HCT116 (cell line): ENCODE data around the gene RGS17. TPM values are rescaled to one million over a fixed set of nuclear protein-coding genes. Genes with fewer than 3 reads are reported as not detected.

Experiments used
- ATAC-seq: fragments of 200-7000 bp; cut with Tn5 transposase; 2 replicates; pipeline ENCODE4 v1.9.1; 2020; ENCODE audit warnings: mild to moderate bottlenecking, moderate library complexity
- BruUV-seq: library from RNA; stranded (reverse); fragments of 400-500 nt; replicated peaks from 2 replicates; lab custom pipeline; 2021; lab: Mats Ljungman, UMichigan
- CTCF ChIA-PET: fragments of 300-600 bp; sonication (Branson Sonifier 250); formaldehyde crosslinking; loops from one replicate; lab custom pipeline; 2021; ENCODE audit warnings: antibody characterized with exemption; lab: Charles Lee
- POLR2A ChIA-PET: fragments of 300-600, 350-600 bp; sonication (Branson Sonifier 250); formaldehyde crosslinking; loops from one replicate; lab custom pipeline; 2021; ENCODE audit warnings: antibody characterized with exemption; lab: Charles Lee
- RAD21 ChIA-PET, 2 experiments: fragments of 300-600 bp; sonication (Branson Sonifier 250); formaldehyde crosslinking; loops; one replicate each; lab custom pipeline; 2023; ENCODE audit warnings: low total read pairs in 2 of 2; ENCODE audit not compliant: uncharacterized antibody in 2 of 2, unreplicated experiment in 2 of 2, low non-redundant PET in 1 of 2; lab: Charles Lee
- DNase-seq: peaks from one replicate; pipeline ENCODE4 v3.0.0-alpha.2; 2010; ENCODE audit warnings: low read depth, low spot score
- H2AFZ ChIP-seq: fragments of 200-600 bp; shearing (Covaris generic), sonication (generic); 2 replicates; pipeline ENCODE4 v1.6.1; 2017; ENCODE audit warnings: low read depth, mixed run types, mixed read lengths, antibody characterized with exemption, low read length; ENCODE audit not compliant: poor library complexity, severe bottlenecking
- H3K27ac ChIP-seq: 2 replicates; pipeline ENCODE4 v1.5.1; 2012; ENCODE audit warnings: low read depth, low read length
- H3K27me3 ChIP-seq: fragments of 200-600 bp; sonication (generic); 2 replicates; pipeline ENCODE4 v1.6.1; 2016; ENCODE audit warnings: mixed run types, low read length, mixed read lengths; ENCODE audit not compliant: insufficient read depth
- H3K36me3 ChIP-seq, 2 experiments: fragments of 200-500 bp in 1 of 2; fragments of 200-600 bp in 1 of 2; sonication (Bioruptor generic) in 1 of 2; sonication (generic) in 1 of 2; 2 replicates each; pipeline versions ENCODE4 v1.5.1 to v1.6.1; 2014 to 2016; ENCODE audit warnings: low read length in 2 of 2, inconsistent platforms in 1 of 2, mixed read lengths in 1 of 2, mixed run types in 1 of 2; ENCODE audit not compliant: insufficient read depth in 2 of 2, control insufficient read depth in 1 of 2
- H3K4me1 ChIP-seq, 2 experiments: fragments of 200-600 bp in 1 of 2; sonication (generic) in 1 of 2; 2 replicates each; pipeline versions ENCODE4 v1.5.1 to v1.6.1; 2012 to 2017; ENCODE audit warnings: low read length in 2 of 2, inconsistent platforms in 1 of 2, mild to moderate bottlenecking in 1 of 2, mixed read lengths in 1 of 2, mixed run types in 1 of 2, moderate library complexity in 1 of 2; ENCODE audit not compliant: insufficient read depth in 2 of 2, control insufficient read depth in 1 of 2
- H3K4me2 ChIP-seq: fragments of 200-600 bp; sonication (generic); 2 replicates; pipeline ENCODE4 v1.6.1; 2017; ENCODE audit warnings: mixed run types, low read length, mixed read lengths
- H3K4me3 ChIP-seq, 2 experiments: fragments of 200-600 bp in 1 of 2; sonication (generic) in 1 of 2; replicated peaks in 1 of 2; 2 replicates each; pipeline ENCODE4 v1.5.1; 2011 to 2016; ENCODE audit warnings: low read length in 2 of 2, control low read depth in 1 of 2, low read depth in 1 of 2, mild to moderate bottlenecking in 1 of 2, mixed read lengths in 1 of 2, mixed run types in 1 of 2
- H3K79me2 ChIP-seq: fragments of 200-600 bp; sonication (generic); 2 replicates; pipeline ENCODE4 v1.6.1; 2017; ENCODE audit warnings: mild to moderate bottlenecking, mixed run types, low read length, moderate library complexity, mixed read lengths; ENCODE audit not compliant: insufficient read depth
- H3K9ac ChIP-seq: fragments of 200-600 bp; sonication (generic); 2 replicates; pipeline ENCODE4 v1.6.1; 2016; ENCODE audit warnings: low read length, mixed read lengths
- H3K9me2 ChIP-seq: fragments of 200-600 bp; sonication (generic), shearing (Covaris generic); 2 replicates; pipeline ENCODE4 v1.6.1; 2017; ENCODE audit warnings: mixed run types, mild to moderate bottlenecking, moderate library complexity; ENCODE audit not compliant: insufficient read depth
- H3K9me3 ChIP-seq, 2 experiments: fragments of 200-500 bp in 1 of 2; fragments of 200-600 bp in 1 of 2; sonication (Bioruptor generic) in 1 of 2; sonication (generic) in 1 of 2; 2 replicates each; pipeline ENCODE4 v1.6.1; 2014 to 2017; ENCODE audit warnings: low read length in 2 of 2, mixed read lengths in 2 of 2, inconsistent platforms in 1 of 2, low read depth in 1 of 2, mild to moderate bottlenecking in 1 of 2, mixed run types in 1 of 2, moderate library complexity in 1 of 2; ENCODE audit not compliant: control insufficient read depth in 1 of 2, insufficient read depth in 1 of 2
- H4K20me1 ChIP-seq: fragments of 200-600 bp; sonication (generic), shearing (Covaris generic); 2 replicates; pipeline ENCODE4 v1.6.1; 2017; ENCODE audit warnings: mixed run types, mild to moderate bottlenecking, moderate library complexity; ENCODE audit not compliant: insufficient read depth
- ATF3 ChIP-seq: IDR thresholded peaks from 2 replicates; pipeline ENCODE4 v1.6.1; 2012
- CBX3 ChIP-seq: IDR thresholded peaks from 2 replicates; pipeline ENCODE4 v1.6.1; 2012; ENCODE audit warnings: low read depth
- CEBPB ChIP-seq: IDR thresholded peaks from 2 replicates; pipeline ENCODE4 v1.6.1; 2012; ENCODE audit warnings: low read depth
- EGR1 ChIP-seq: IDR thresholded peaks from 2 replicates; pipeline ENCODE4 v1.6.1; 2012; ENCODE audit warnings: low read depth
- EZH2 ChIP-seq: fragments of 200-600 bp; sonication (generic); IDR thresholded peaks from 2 replicates; pipeline ENCODE4 v1.6.1; 2017; ENCODE audit warnings: antibody characterized with exemption, mixed run types
- EZH2phosphoT487 ChIP-seq: fragments of 200-600 bp; IDR thresholded peaks from 2 replicates; pipeline ENCODE4 v1.6.1; 2018; ENCODE audit warnings: antibody characterized with exemption, borderline replicate concordance
- JUND ChIP-seq: IDR thresholded peaks from 2 replicates; pipeline ENCODE4 v1.6.1; 2012
- MAX ChIP-seq: IDR thresholded peaks from 2 replicates; pipeline ENCODE4 v1.6.1; 2012
- POLR2A ChIP-seq: IDR thresholded peaks from 2 replicates; pipeline ENCODE4 v1.7.0; 2011; ENCODE audit warnings: borderline replicate concordance; ENCODE audit not compliant: insufficient read depth, insufficient read length; ENCODE audit errors: extremely low read depth
- POLR2AphosphoS5 ChIP-seq: IDR thresholded peaks from 2 replicates; pipeline ENCODE4 v1.6.1; 2011; ENCODE audit warnings: mild to moderate bottlenecking, low read depth, low read length, moderate library complexity
- SIN3A ChIP-seq: IDR thresholded peaks from 2 replicates; pipeline ENCODE4 v1.6.1; 2012; ENCODE audit warnings: low read depth
- SRF ChIP-seq: IDR thresholded peaks from 2 replicates; pipeline ENCODE4 v1.6.1; 2012; ENCODE audit warnings: low read depth
- TCF7L2 ChIP-seq: IDR thresholded peaks from 2 replicates; pipeline ENCODE4 v1.7.0; 2011; ENCODE audit warnings: borderline replicate concordance, inconsistent platforms; ENCODE audit not compliant: insufficient read depth, insufficient read length; ENCODE audit errors: extremely low read depth
- YY1 ChIP-seq: IDR thresholded peaks from 2 replicates; pipeline ENCODE4 v1.6.1; 2011; ENCODE audit warnings: low read length, low read depth, moderate library complexity, mild to moderate bottlenecking; ENCODE audit not compliant: insufficient replicate concordance; ENCODE audit errors: extremely low read depth
- ZBTB33 ChIP-seq: IDR thresholded peaks from 2 replicates; pipeline ENCODE4 v1.6.1; 2011; ENCODE audit warnings: mild to moderate bottlenecking, low read length, moderate library complexity; ENCODE audit not compliant: insufficient replicate concordance; ENCODE audit errors: extremely low read depth
- ZFX ChIP-seq: fragments of 450-650 bp; IDR thresholded peaks from 2 replicates; pipeline ENCODE4 v1.6.1; 2017
- ZNF274 ChIP-seq: fragments of 200-500 bp; sonication (Bioruptor generic); IDR thresholded peaks from 2 replicates; pipeline ENCODE4 v1.6.1; 2014; ENCODE audit warnings: mild to moderate bottlenecking, low read depth, low read length, inconsistent platforms
- intact Hi-C: fragments of 100-400 bp; cut with micrococcal nuclease; formaldehyde crosslinking; loops from 2 replicates; pipeline ENCODE4 v1.10.0; 2022
- total RNA-seq: library from RNA; stranded (reverse); gene quantifications from one replicate; pipeline ENCODE4 v1.2.1, GENCODE V29; 2021; ENCODE audit not compliant: unreplicated experiment

Gene RGS17
- total RNA-seq, 1 experiment from 2014 or later, result 3.9 TPM

GRCh38 chr6:152981989-152982903 is 148.8 kb downstream of the RGS17 start:
- peaks cover 93% of the 10 kb centered on the region for H3K79me2 ChIP-seq
- peak overlapping the region; percentile 87 for H3K27ac ChIP-seq
- peaks cover 4 to 33% of the 10 kb centered on the region in 2 experiments; a peak in 2 of 4 replicates for H3K36me3 ChIP-seq
- H3K4me2 ChIP-seq, result peak overlapping the region; percentile 91
- ChIA-PET POLR2A (interaction anchor here (0.6 to 1.9 kb wide), 9 partner anchors 9 to 255 kb away, joined by 3 to 6 read pairs (median 3); partner anchors contain the start of gene MTRF1L), RAD21 (no interaction called here), CTCF (interaction anchor here (1.0 kb wide), 1 partner anchor 9 kb away, joined by 4 read pairs; no protein-coding TSS in a partner anchor)
- H3K4me3 ChIP-seq, result peak overlapping the region; percentile 93 to 94
- H4K20me1 ChIP-seq, result peaks cover 5% of the 10 kb centered on the region; the same call in 1 of the 2 replicates
- peak overlapping the region; percentile 99 for H3K9ac ChIP-seq
- intact Hi-C loops, result no loop called here
- H3K27me3 ChIP-seq, result no peaks in the 10 kb centered on the region
- H2AFZ ChIP-seq, result no peak overlapping the region
- TF ChIP-seq CEBPB, result no peak
- 0 out of 2 replicates have a peak, but pooled peaks have one; percentile 20 for TF ChIP-seq POLR2AphosphoS5
- peak; percentile 19 for TF ChIP-seq POLR2A
- peak; percentile 6; the same call in 1 of the 2 replicates for ATAC-seq
- H3K9me3 ChIP-seq, result no peaks in the 10 kb centered on the region
- no peak for DNase-seq
- BruUV-seq, result no TSS peak
- H3K4me1 ChIP-seq, result peaks cover 8 to 28% of the 10 kb centered on the region in 2 experiments; a peak in 3 of 4 replicates
- no peaks in the 10 kb centered on the region for H3K9me2 ChIP-seq

- no peak for DNase-seq
- no peak for ATAC-seq
- Histone ChIP-seq H3K9me2 (no peaks in the 10 kb centered on the region), H3K4me3 (peak overlapping the region; percentile 93 to 94), H3K4me2 (peak overlapping the region; percentile 91), H3K27me3 (no peaks in the 10 kb centered on the region), H3K27ac (no peak overlapping the region), H3K79me2 (peaks cover 93% of the 10 kb centered on the region), H4K20me1 (peaks cover 14% of the 10 kb centered on the region; the same call in 1 of the 2 replicates), H2AFZ (no peak overlapping the region), H3K36me3 (peaks cover 8 to 39% of the 10 kb centered on the region in 2 experiments; a peak in 3 of 4 replicates), H3K4me1 (peaks cover 8 to 28% of the 10 kb centered on the region in 2 experiments; a peak in 3 of 4 replicates), H3K9me3 (no peaks in the 10 kb centered on the region), H3K9ac (peak overlapping the region; percentile 99)
- ChIA-PET POLR2A (no interaction called here), CTCF (no interaction called here), RAD21 (no interaction called here)
- BruUV-seq, result TSS peak; percentile 53
- intact Hi-C loops, result no loop called here
- TF ChIP-seq ATF3, result no peak
- no peak for TF ChIP-seq TCF7L2
- no peak for TF ChIP-seq YY1
- TF ChIP-seq JUND, result no peak
- TF ChIP-seq ZBTB33, result no peak
- TF ChIP-seq POLR2A, result no peak
- TF ChIP-seq ZNF274, result no peak
- TF ChIP-seq CBX3, result no peak
- TF ChIP-seq SIN3A, result no peak
- no peak for TF ChIP-seq POLR2AphosphoS5
- TF ChIP-seq EZH2, result no peak
- TF ChIP-seq EZH2phosphoT487, result no peak
- TF ChIP-seq ZFX, result no peak
- TF ChIP-seq SRF, result no peak
- TF ChIP-seq MAX, result no peak
- TF ChIP-seq EGR1, result no peak
Measured at GRCh38 chr6:152981219-152981618, 149.9 kb downstream of the RGS17 start.
